VCaP (cell line): ENCODE results near the gene ZFX.

Experiments
- H3K27ac ChIP-seq: fragments of 450-650 bp; 2 replicates; pipeline ENCODE4 v1.5.1; 2017
- CTCF ChIP-seq: fragments of 450-650 bp; conservative IDR thresholded peaks from 2 replicates; pipeline ENCODE4 v1.5.1; 2017; ENCODE audit warnings: mild to moderate bottlenecking, moderate library complexity

The ZFX gene

GRCh38 chrX:24229400-24229879 lies 79.9 kb downstream of the ZFX start:
- TF ChIP-seq CTCF: no peak
- no peak overlapping the region for H3K27ac ChIP-seq

GRCh38 chrX:24229976-24230375 lies 80.4 kb downstream of the ZFX start:
- H3K27ac ChIP-seq: no peak overlapping the region
- no peak for TF ChIP-seq CTCF

GRCh38 chrX:24231131-24231540 lies 81.6 kb downstream of the ZFX start:
- no peak for TF ChIP-seq CTCF
- no peak overlapping the region for H3K27ac ChIP-seq

- no peak for TF ChIP-seq CTCF
- no peak overlapping the region for H3K27ac ChIP-seq
Observed at GRCh38 chrX:24231641-24232179, 82.2 kb downstream of the ZFX start.

GRCh38 chrX:24232796-24233195 lies 83.3 kb downstream of the ZFX start:
- no peak for TF ChIP-seq CTCF

GRCh38 chrX:24235084-24235710 lies 85.7 kb downstream of the ZFX start:
- no peak overlapping the region for H3K27ac ChIP-seq
- no peak for TF ChIP-seq CTCF

More at GRCh38 chrX:24232796-24233195, 83.3 kb downstream of the ZFX start:
- no peak overlapping the region for H3K27ac ChIP-seq

GRCh38 chrX:24241822-24242648 lies 92.5 kb downstream of the ZFX start:
- H3K27ac ChIP-seq: peak overlapping the region; percentile 55
- TF ChIP-seq CTCF: peak; percentile 66
